Epidermal melanocyte (primary cell): ENCODE measurements around the gene ZGRF1.
"Not testable (repeated sequence)": the region's sequence is repeated elsewhere in the genome, so short reads cannot be mapped to it uniquely, and the experiment has no call there.

Experiments
- DNase-seq: peaks from one replicate; pipeline ENCODE4 v3.0.0; 2011; ENCODE audit warnings: low spot score; ENCODE audit not compliant: insufficient read length

ZGRF1 gene

DNA sequence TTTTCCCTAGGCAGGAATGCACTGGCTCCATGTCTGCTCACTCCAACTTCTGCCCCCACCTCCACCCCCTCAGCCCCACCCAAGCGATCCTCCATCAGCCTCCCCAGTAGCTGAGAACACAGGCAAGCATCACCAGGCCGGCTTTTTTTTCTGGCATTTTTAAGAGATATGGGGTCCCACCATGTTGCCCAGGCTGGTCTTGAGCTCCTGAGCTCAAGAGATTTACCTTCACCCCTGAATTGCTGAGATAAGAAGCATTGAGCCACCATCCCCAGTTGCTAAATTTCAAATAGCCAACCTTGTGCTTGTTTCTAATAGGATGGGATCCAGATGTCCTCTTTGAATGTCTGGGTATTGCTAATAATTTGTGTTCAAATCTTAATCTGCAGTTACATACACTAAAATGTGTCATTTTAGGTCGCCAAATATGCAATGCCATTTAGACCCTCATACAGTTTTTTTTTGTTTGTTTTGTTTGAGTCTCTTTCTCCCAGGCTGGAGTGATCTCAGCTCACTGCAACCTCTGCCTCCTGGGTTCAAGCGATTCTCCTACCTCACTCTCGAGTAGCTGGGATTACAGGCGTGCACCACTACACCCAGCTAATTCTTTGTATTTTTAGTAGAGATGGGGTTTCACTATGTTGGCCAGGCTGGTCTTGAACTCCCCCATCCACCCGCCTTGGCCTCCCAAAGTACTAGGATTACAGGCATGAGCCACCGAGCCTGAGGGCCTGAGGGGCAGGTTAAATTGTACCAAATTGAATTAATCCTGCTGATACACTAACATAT lies 9.0 kb upstream of the ZGRF1 start:
- no peak for DNase-seq

DNA sequence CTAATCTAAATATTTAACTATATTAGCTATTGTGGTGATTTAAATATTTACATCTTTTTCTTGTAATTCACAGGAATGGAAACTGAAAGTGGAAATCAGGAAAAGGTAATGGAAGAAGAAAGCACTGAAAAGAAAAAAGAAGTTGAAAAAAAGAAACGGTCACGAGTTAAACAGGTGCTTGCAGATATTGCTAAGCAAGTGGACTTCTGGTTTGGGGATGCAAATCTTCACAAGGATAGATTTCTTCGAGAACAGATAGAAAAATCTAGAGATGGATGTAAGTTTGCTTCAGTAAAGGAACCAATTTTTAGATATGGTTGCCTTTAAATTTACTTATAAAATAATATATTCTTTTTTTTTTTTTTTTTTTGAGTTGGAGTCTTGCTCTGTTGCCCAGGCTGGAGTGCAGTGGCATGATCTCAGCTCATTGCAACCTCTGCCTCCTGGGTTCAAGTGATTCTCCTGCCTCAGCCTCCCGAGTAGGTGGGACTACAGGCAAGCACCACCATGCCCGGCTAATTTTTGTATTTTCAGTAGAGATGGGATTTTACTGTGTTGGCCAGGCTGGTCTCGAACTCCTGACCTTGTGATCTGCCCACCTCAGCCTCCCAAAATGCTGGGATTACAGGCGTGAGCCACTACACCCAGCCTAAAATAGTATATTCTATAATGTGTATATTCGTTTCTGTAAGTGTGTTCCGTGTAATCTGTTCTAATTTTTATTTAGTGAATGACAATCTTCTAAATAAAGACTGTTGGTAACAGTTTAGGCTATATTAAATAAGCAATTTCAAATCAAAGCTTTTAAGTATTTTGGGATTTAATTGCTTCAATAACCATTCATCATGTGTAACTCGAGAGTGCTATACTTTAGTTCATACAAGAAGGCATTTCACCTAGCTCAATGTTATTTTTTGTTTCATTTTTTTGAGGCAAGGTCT lies 8.2 kb upstream of the ZGRF1 start:
- DNase-seq = not testable (repeated sequence)

GRCh38 chr4:112642526-112642925 lies 5.8 kb upstream of the ZGRF1 start:
- DNase-seq = no peak

DNA sequence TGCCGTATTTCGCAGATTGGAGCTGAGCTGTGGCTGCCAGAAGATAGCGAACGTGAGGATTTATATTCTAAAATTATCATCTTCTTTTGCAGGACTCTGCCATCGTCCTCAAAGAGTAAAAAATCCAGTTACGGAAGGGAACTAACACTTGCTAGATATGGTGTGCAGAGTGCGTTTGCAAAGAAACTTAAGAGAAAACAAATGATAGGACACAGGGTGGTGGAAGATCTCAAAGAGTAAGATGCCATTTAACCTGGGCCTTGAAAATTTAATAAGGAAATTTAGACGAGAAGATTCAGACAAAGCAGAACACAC lies 800 bp upstream of the ZGRF1 start:
- no peak for DNase-seq

GRCh38 chr4:112633477-112634235 lies 3.1 kb downstream of the ZGRF1 start:
- DNase-seq = no peak

- no peak for DNase-seq
Observed at GRCh38 chr4:112626228-112626627, 10.5 kb downstream of the ZGRF1 start.

- no peak for DNase-seq
Observed at GRCh38 chr4:112616984-112617383, 19.7 kb downstream of the ZGRF1 start.

DNA sequence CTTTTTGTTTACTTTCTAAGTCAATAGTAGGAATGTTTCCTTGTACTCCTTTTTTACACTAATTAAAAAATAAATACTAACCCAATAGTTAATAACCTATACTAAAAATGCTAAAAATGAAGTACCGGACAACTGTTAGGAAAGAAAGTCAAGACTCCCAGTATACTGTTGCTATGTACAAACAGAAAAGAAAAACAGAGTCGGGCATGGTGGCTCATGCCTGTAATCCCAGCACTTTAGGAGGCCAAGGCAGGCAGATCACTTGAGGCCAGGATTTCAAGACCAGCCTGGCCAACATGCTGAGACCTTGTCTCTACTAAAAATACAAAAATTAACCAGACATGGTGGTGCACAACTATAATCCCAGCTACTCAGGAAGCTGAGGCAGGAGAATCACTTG lies 23.9 kb downstream of the ZGRF1 start:
- DNase-seq = not testable (repeated sequence)

- peak; percentile 69 for DNase-seq
Observed at GRCh38 chr4:112604589-112604988, 32.1 kb downstream of the ZGRF1 start.

- no peak for DNase-seq
Observed at GRCh38 chr4:112594993-112595392, 41.7 kb downstream of the ZGRF1 start.

DNA sequence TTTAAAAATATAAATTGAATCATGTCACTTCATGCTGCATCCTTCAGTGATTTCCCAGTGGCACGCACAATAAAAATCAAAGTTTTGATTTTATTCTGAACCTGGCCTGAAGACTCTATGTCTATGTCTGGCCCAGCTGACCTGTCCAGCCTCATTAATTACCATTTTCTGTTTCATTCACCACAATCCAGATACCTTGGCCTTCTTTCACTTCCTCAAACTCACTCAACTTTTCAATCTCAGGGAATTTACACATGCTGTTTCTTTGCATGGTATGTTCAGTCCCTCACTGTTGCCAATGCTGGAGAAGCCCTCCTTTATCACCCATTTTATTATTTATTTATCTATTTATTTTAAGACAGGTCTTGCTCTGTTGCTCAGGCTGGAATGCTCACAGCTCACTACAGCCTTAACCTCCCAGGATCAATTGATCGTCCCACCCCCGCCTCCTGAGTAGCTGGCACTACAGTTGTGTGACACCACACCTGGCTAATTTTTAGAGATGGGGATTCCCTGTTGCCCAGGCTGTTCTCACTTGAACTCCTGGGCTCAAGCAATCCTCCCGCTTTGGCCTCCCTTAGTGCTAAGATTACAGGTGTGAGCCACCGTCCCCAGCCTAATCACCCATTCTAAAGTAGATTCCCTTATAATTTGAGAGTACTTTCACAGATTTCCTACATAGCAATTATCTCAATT lies 43.1 kb downstream of the ZGRF1 start:
- DNase-seq = no peak

- DNase-seq = no peak
Observed at GRCh38 chr4:112592717-112593116, 44.0 kb downstream of the ZGRF1 start.

DNA sequence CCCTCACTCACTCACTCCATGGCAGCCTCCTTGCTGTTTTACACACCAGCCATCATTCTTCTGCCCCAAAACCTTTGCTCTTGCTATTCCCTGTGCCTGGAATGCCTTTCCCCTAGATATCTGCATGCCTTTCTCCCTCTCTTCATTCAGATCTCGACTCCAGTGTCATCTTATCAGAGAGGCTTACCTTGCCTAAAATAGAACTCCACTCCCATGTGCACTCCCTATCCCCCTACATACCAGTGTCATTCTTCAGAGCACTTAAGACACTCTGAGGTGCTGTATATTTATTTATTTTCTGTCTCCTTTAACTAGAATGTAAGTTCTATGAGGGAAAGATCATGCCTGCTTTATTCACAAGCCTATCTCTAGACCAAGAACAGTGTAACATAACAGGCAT lies 45.1 kb downstream of the ZGRF1 start:
- DNase-seq = no peak

- no peak for DNase-seq
Observed at GRCh38 chr4:112589206-112589605, 47.5 kb downstream of the ZGRF1 start.

GRCh38 chr4:112585977-112586736 lies 50.6 kb downstream of the ZGRF1 start:
- no peak for DNase-seq

DNA sequence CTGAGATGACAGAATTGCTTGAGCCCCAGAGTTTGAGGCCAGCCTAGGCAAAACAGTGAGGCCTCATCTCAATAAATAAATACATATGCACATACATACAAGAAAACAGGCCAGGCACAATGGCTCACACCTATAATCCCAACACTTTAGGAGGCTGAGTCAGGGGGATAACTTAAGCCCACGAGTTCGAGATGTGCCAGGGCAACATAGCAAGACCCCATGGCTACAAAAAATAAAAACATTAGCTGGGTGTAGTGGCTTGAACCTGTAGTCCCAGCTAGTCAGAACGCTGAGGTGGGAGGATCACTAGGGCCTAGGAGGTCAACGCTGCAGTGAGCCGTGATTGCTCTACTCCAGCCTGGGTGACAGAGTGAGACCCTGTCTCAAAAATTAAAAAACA lies 69.2 kb downstream of the ZGRF1 start:
- no peak for DNase-seq

- DNase-seq = no peak
Observed at GRCh38 chr4:112564706-112565270, 71.9 kb downstream of the ZGRF1 start.

- DNase-seq = no peak
Observed at GRCh38 chr4:112563431-112564200, 73.1 kb downstream of the ZGRF1 start.

- DNase-seq = no peak
Observed at GRCh38 chr4:112562254-112562879, 74.3 kb downstream of the ZGRF1 start.
